ENCODE results near the gene BACE2. TPM values are rescaled to one million over a fixed set of nuclear protein-coding genes. Genes with fewer than 3 reads are reported as not detected.
"Not testable (repeated sequence)": the region's sequence is repeated elsewhere in the genome, so short reads cannot be mapped to it uniquely, and the experiment has no call there.

The BACE2 gene
- total RNA-seq, 4 donors from 2014 or later, result 23.9 to 59.4 (median 36.6) TPM

GRCh38 chr21:41255190-41255589, 87.2 kb downstream of the BACE2 start:
- H3K4me3 ChIP-seq, result no peak overlapping the region
- no peaks in the 10 kb centered on the region for H3K27me3 ChIP-seq
- no peaks in the 10 kb centered on the region for H3K9me3 ChIP-seq
- 94% methylated on average over 9 of the region's 9 CpGs for WGBS
- peaks cover 44% of the 10 kb centered on the region for H3K36me3 ChIP-seq
- H3K27ac ChIP-seq, result no peak overlapping the region
- TF ChIP-seq EP300 (IDR thresholded peaks at IDR 0.05) (no peak), POLR2A (IDR thresholded peaks at IDR 0.05) (no peak), CTCF (IDR thresholded peaks at IDR 0.05) (no peak), POLR2AphosphoS5 (IDR thresholded peaks at IDR 0.05) (no peak)
- H3K4me1 ChIP-seq, result peaks cover 13% of the 10 kb centered on the region
- no peak for DNase-seq (ENCODE audit: low spot score in 2 of 2)

GRCh38 chr21:41256231-41256630, 88.3 kb downstream of the BACE2 start:
- H3K4me3 ChIP-seq; H3K9me3 ChIP-seq; H3K27me3 ChIP-seq; H3K4me1 ChIP-seq; DNase-seq (ENCODE audit: low spot score in 2 of 2); H3K27ac ChIP-seq: not testable (repeated sequence)
- peaks cover 39% of the 10 kb centered on the region for H3K36me3 ChIP-seq
- 100% methylated on average over 1 of the region's 1 CpG for WGBS

- H3K27me3 ChIP-seq, result no peaks in the 10 kb centered on the region
- H3K4me1 ChIP-seq, result no peaks in the 10 kb centered on the region
- TF ChIP-seq EP300 (IDR thresholded peaks at IDR 0.05) (no peak), POLR2A (IDR thresholded peaks at IDR 0.05) (no peak), POLR2AphosphoS5 (IDR thresholded peaks at IDR 0.05) (no peak), CTCF (IDR thresholded peaks at IDR 0.05) (no peak)
- peaks cover 32% of the 10 kb centered on the region for H3K36me3 ChIP-seq
- 96% methylated on average over 22 of the region's 22 CpGs for WGBS
- H3K9me3 ChIP-seq, result no peaks in the 10 kb centered on the region
- no peak overlapping the region for H3K4me3 ChIP-seq
- DNase-seq (ENCODE audit: low spot score in 2 of 2), result no peak
- no peak overlapping the region for H3K27ac ChIP-seq
Measured at GRCh38 chr21:41256771-41257702, 89.1 kb downstream of the BACE2 start.

GRCh38 chr21:41258617-41259016, 90.7 kb downstream of the BACE2 start:
- DNase-seq (ENCODE audit: low spot score in 2 of 2), result no peak
- Histone ChIP-seq H3K36me3 (peaks cover 21% of the 10 kb centered on the region), H3K4me1 (no peaks in the 10 kb centered on the region), H3K9me3 (no peaks in the 10 kb centered on the region), H3K4me3 (no peak overlapping the region), H3K27ac (no peak overlapping the region), H3K27me3 (no peaks in the 10 kb centered on the region)
- 68% methylated on average over 3 of the region's 3 CpGs for WGBS
- TF ChIP-seq CTCF (IDR thresholded peaks at IDR 0.05), result no peak
- no peak for TF ChIP-seq POLR2AphosphoS5 (IDR thresholded peaks at IDR 0.05)
- no peak for TF ChIP-seq EP300 (IDR thresholded peaks at IDR 0.05)
- no peak for TF ChIP-seq POLR2A (IDR thresholded peaks at IDR 0.05)

- Histone ChIP-seq H3K36me3 (peaks cover 9% of the 10 kb centered on the region), H3K9me3 (no peaks in the 10 kb centered on the region), H3K4me1 (no peaks in the 10 kb centered on the region), H3K4me3 (no peak overlapping the region), H3K27me3 (no peaks in the 10 kb centered on the region), H3K27ac (no peak overlapping the region)
- TF ChIP-seq POLR2A (IDR thresholded peaks at IDR 0.05), result no peak
- no peak for TF ChIP-seq POLR2AphosphoS5 (IDR thresholded peaks at IDR 0.05)
- no peak for TF ChIP-seq EP300 (IDR thresholded peaks at IDR 0.05)
- TF ChIP-seq CTCF (IDR thresholded peaks at IDR 0.05), result no peak
- WGBS, result 98% methylated on average over 7 of the region's 8 CpGs
- no peak for DNase-seq (ENCODE audit: low spot score in 2 of 2)
Measured at GRCh38 chr21:41260428-41260827, 92.5 kb downstream of the BACE2 start.

Data from suprapubic skin (tissue), 4 donors.